Measurements from ENCODE around the gene MOCOS.
A peak's percentile ranks its signal among the peaks of the same experiment; 100 is the strongest.

Gene MOCOS

DNA sequence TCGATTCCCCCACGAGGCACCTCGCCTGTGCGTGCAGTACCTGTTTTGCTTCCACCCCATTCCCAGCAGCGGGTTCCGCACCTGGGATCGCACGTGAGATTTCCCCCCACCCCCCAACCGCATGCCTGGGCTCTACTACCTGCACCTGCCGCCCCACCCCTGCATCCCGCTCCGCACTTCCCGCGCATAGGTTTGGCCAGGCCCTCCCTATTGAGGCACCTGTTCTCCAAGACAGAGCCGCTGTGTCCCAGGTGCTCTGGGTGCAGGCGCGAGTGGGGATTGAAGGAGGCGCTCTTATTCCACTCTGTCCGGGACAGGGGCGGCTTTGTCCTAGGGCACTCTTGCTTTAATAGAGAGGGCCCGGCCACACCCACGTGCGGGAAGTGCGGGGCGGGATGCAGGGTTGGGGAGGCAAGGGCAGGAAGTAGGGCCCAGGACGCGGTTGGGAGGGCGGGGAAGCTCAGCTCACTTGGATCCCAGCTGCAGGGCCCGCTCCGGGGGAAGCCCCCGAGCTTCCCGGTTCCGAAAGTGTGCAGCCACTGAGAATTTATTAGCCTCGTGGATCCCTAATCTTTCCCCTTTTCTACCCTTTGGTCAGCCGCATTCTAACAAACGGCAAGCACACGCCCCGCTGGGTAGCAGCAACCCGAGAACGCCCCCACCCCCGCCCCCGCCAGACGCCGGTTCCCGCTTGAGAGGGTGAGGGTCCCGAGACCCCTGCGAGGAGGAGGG is 670 bp upstream of the MOCOS start:
- H3K9ac ChIP-seq (ENCODE audit: insufficient read length, low read depth) = no peak overlapping the region
- TF ChIP-seq ZNF274 (IDR thresholded peaks at IDR 0.05; ENCODE audit: low read depth, low read length) (no peak), SUZ12 (IDR thresholded peaks at IDR 0.05; ENCODE audit: extremely low read depth, insufficient read depth, insufficient read length) (no peak), YY1 (IDR thresholded peaks at IDR 0.05; ENCODE audit: insufficient read depth, insufficient read length) (no peak)
- no peak for DNase-seq (ENCODE audit: low read depth, low spot score)
- no peaks in the 10 kb centered on the region for H3K36me3 ChIP-seq (ENCODE audit: insufficient read depth, insufficient read length, low read length)
- H3K4me1 ChIP-seq (ENCODE audit: insufficient read depth, insufficient read length) = peaks cover 3% of the 10 kb centered on the region
- H3K4me3 ChIP-seq (ENCODE audit: insufficient read length, low read depth) = peak overlapping the region; percentile 63
- peaks cover 36% of the 10 kb centered on the region for H3K27me3 ChIP-seq (ENCODE audit: insufficient read depth, insufficient read length)
- H3K9me3 ChIP-seq (ENCODE audit: insufficient read depth, low read length) = no peaks in the 10 kb centered on the region

- DNase-seq (ENCODE audit: low read depth, low spot score) = no peak
- TF ChIP-seq SUZ12 (IDR thresholded peaks at IDR 0.05; ENCODE audit: extremely low read depth, insufficient read depth, insufficient read length) (no peak), ZNF274 (IDR thresholded peaks at IDR 0.05; ENCODE audit: low read depth, low read length) (no peak), YY1 (IDR thresholded peaks at IDR 0.05; ENCODE audit: insufficient read depth, insufficient read length) (no peak)
- Histone ChIP-seq H3K4me3 (ENCODE audit: insufficient read length, low read depth) (peak overlapping the region; percentile 63), H3K4me1 (ENCODE audit: insufficient read depth, insufficient read length) (peaks cover 3% of the 10 kb centered on the region), H3K27me3 (ENCODE audit: insufficient read depth, insufficient read length) (peaks cover 36% of the 10 kb centered on the region), H3K9ac (ENCODE audit: insufficient read length, low read depth) (peak overlapping the region; percentile 85), H3K9me3 (ENCODE audit: insufficient read depth, low read length) (no peaks in the 10 kb centered on the region), H3K36me3 (ENCODE audit: insufficient read depth, insufficient read length, low read length) (no peaks in the 10 kb centered on the region)
These were observed 777 bp downstream of the MOCOS start for GRCh38 chr18:36187826-36188721.

- Histone ChIP-seq H3K4me3 (ENCODE audit: insufficient read length, low read depth) (no peak overlapping the region), H3K9ac (ENCODE audit: insufficient read length, low read depth) (no peak overlapping the region), H3K27me3 (ENCODE audit: insufficient read depth, insufficient read length) (peaks cover 36% of the 10 kb centered on the region), H3K4me1 (ENCODE audit: insufficient read depth, insufficient read length) (peaks cover 3% of the 10 kb centered on the region), H3K9me3 (ENCODE audit: insufficient read depth, low read length) (no peaks in the 10 kb centered on the region), H3K36me3 (ENCODE audit: insufficient read depth, insufficient read length, low read length) (no peaks in the 10 kb centered on the region)
- DNase-seq (ENCODE audit: low read depth, low spot score) = no peak
- TF ChIP-seq SUZ12 (IDR thresholded peaks at IDR 0.05; ENCODE audit: extremely low read depth, insufficient read depth, insufficient read length) (no peak), YY1 (IDR thresholded peaks at IDR 0.05; ENCODE audit: insufficient read depth, insufficient read length) (no peak), ZNF274 (IDR thresholded peaks at IDR 0.05; ENCODE audit: low read depth, low read length) (no peak)
These were observed 1.6 kb downstream of the MOCOS start for GRCh38 chr18:36188916-36189315.

DNA sequence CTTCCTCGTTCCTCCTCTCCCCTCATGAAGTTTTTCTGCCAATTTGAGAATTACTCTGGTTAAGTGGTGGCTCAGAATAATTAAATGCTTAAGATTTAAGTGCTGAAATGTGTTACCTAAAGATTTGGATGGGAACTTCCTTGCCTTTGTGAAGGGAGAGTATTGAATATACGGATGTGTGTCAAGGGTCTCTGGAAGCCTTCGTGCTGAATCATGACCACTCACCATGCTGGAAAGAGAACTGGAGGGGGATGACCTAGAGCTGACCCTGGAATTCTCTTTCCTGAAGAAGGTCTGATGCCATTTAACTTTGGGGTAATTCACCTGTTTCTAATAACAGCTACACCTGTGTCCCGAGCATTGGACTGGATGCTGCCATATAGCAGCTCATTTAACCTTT is 2.2 kb downstream of the MOCOS start:
- Histone ChIP-seq H3K4me3 (ENCODE audit: insufficient read length, low read depth) (no peak overlapping the region), H3K36me3 (ENCODE audit: insufficient read depth, insufficient read length, low read length) (no peaks in the 10 kb centered on the region), H3K9me3 (ENCODE audit: insufficient read depth, low read length) (no peaks in the 10 kb centered on the region), H3K4me1 (ENCODE audit: insufficient read depth, insufficient read length) (peaks cover 3% of the 10 kb centered on the region), H3K27me3 (ENCODE audit: insufficient read depth, insufficient read length) (peaks cover 36% of the 10 kb centered on the region), H3K9ac (ENCODE audit: insufficient read length, low read depth) (no peak overlapping the region)
- TF ChIP-seq SUZ12 (IDR thresholded peaks at IDR 0.05; ENCODE audit: extremely low read depth, insufficient read depth, insufficient read length) (no peak), ZNF274 (IDR thresholded peaks at IDR 0.05; ENCODE audit: low read depth, low read length) (no peak), YY1 (IDR thresholded peaks at IDR 0.05; ENCODE audit: insufficient read depth, insufficient read length) (no peak)
- no peak for DNase-seq (ENCODE audit: low read depth, low spot score)

GRCh38 chr18:36191286-36191685 is 4.0 kb downstream of the MOCOS start:
- Histone ChIP-seq H3K9me3 (ENCODE audit: insufficient read depth, low read length) (no peaks in the 10 kb centered on the region), H3K4me3 (ENCODE audit: insufficient read length, low read depth) (no peak overlapping the region)
- no peak for DNase-seq (ENCODE audit: low read depth, low spot score)

GRCh38 chr18:36191711-36192110 is 4.4 kb downstream of the MOCOS start:
- Histone ChIP-seq H3K4me3 (ENCODE audit: insufficient read length, low read depth) (no peak overlapping the region), H3K9me3 (ENCODE audit: insufficient read depth, low read length) (no peaks in the 10 kb centered on the region), H3K4me1 (ENCODE audit: insufficient read depth, insufficient read length) (no peaks in the 10 kb centered on the region), H3K27me3 (ENCODE audit: insufficient read depth, insufficient read length) (peaks cover 19% of the 10 kb centered on the region), H3K36me3 (ENCODE audit: insufficient read depth, insufficient read length, low read length) (no peaks in the 10 kb centered on the region), H3K9ac (ENCODE audit: insufficient read length, low read depth) (no peak overlapping the region)
- TF ChIP-seq SUZ12 (IDR thresholded peaks at IDR 0.05; ENCODE audit: extremely low read depth, insufficient read depth, insufficient read length) = no peak
- no peak for TF ChIP-seq ZNF274 (IDR thresholded peaks at IDR 0.05; ENCODE audit: low read depth, low read length)
- no peak for TF ChIP-seq YY1 (IDR thresholded peaks at IDR 0.05; ENCODE audit: insufficient read depth, insufficient read length)
- DNase-seq (ENCODE audit: low read depth, low spot score) = no peak

More at GRCh38 chr18:36191286-36191685, 4.0 kb downstream of the MOCOS start:
- Histone ChIP-seq H3K36me3 (ENCODE audit: insufficient read depth, insufficient read length, low read length) (no peaks in the 10 kb centered on the region), H3K4me1 (ENCODE audit: insufficient read depth, insufficient read length) (no peaks in the 10 kb centered on the region), H3K27me3 (ENCODE audit: insufficient read depth, insufficient read length) (peaks cover 24% of the 10 kb centered on the region), H3K9ac (ENCODE audit: insufficient read length, low read depth) (no peak overlapping the region)
- TF ChIP-seq SUZ12 (IDR thresholded peaks at IDR 0.05; ENCODE audit: extremely low read depth, insufficient read depth, insufficient read length) (no peak), YY1 (IDR thresholded peaks at IDR 0.05; ENCODE audit: insufficient read depth, insufficient read length) (no peak), ZNF274 (IDR thresholded peaks at IDR 0.05; ENCODE audit: low read depth, low read length) (no peak)
